Measurements from ENCODE around the gene PRKCZ. TPM values are rescaled to one million over a fixed set of nuclear protein-coding genes. Genes with fewer than 3 reads are reported as not detected.

Gene PRKCZ
- total and polyA plus RNA-seq, 9 of the 15 experiments (the other 6 are each of a cell fraction or from before 2014, with no cell fraction given) = 0.07 to 3.1 (median 1.3) TPM

GRCh38 chr1:2180297-2181245 is 130.4 kb downstream of the PRKCZ start (continued):
- TF ChIP-seq ZNF518B (CRISPR knock-in tag; IDR thresholded peaks at IDR 0.05) = no peak
- TF ChIP-seq GTF3C2 (IDR thresholded peaks at IDR 0.05; ENCODE audit: borderline replicate concordance, extremely low read depth, insufficient read length) = no peak
- no peak for TF ChIP-seq ARHGAP35 (IDR thresholded peaks at IDR 0.05; ENCODE audit: partially characterized antibody)
- TF ChIP-seq ZNF75A (CRISPR knock-in tag; IDR thresholded peaks at IDR 0.05) = no peak
- peak; percentile 89 for TF ChIP-seq MYC (IDR thresholded peaks at IDR 0.05; ENCODE audit: low read depth, low read length)
- TF ChIP-seq MYC (CRISPR knock-in tag; IDR thresholded peaks at IDR 0.05; ENCODE audit: borderline replicate concordance, low read depth) = no peak; the same call in 1 of the 2 replicates
- no peak for TF ChIP-seq PATZ1 (CRISPR knock-in tag; IDR thresholded peaks at IDR 0.05; ENCODE audit: borderline replicate concordance)
- 0 out of 4 replicates have a peak, but pooled peaks of 1 of the 2 experiments have one; percentile 2 for TF ChIP-seq SIN3A (IDR thresholded peaks at IDR 0.05; ENCODE audit: borderline replicate concordance in 2 of 2, control insufficient read depth in 1 of 2, low read depth in 2 of 2, low read length in 2 of 2)
- no peak for TF ChIP-seq THRB (CRISPR knock-in tag; conservative IDR thresholded peaks at IDR 0.05)
- no peak for TF ChIP-seq ZNF644 (tag; IDR thresholded peaks at IDR 0.05; ENCODE audit: low read depth)
